Measurements from ENCODE around the gene IFI27L2.

- TF ChIP-seq POLR2AphosphoS5 (IDR thresholded peaks at IDR 0.05) (no peak), CTCF (IDR thresholded peaks at IDR 0.05) (no peak), POLR2A (IDR thresholded peaks at IDR 0.05) (no peak)
Observed at GRCh38 chr14:94079891-94080620, 49.3 kb downstream of the IFI27L2 start.
